SU-DHL-6 (cell line): ENCODE measurements around the gene PRSS50.

Source experiments
- H2AFZ ChIP-seq: fragments of 200-600 bp; sonication (generic); 2 replicates; pipeline ENCODE4 v1.6.1; 2014; ENCODE audit warnings: low read depth, mild to moderate bottlenecking, moderate library complexity, mixed read lengths, antibody characterized with exemption, low read length; ENCODE audit not compliant: severe bottlenecking
- H3F3A ChIP-seq: fragments of 200-600 bp; shearing (Covaris generic); 2 replicates; pipeline ENCODE4 v1.6.0; 2016; ENCODE audit warnings: antibody characterized with exemption, mild to moderate bottlenecking; ENCODE audit not compliant: insufficient read depth
- H3K27ac ChIP-seq: fragments of 200-600 bp; sonication (generic); 2 replicates; pipeline ENCODE4 v1.5.1; 2016; ENCODE audit warnings: low read depth, mild to moderate bottlenecking, low read length, moderate library complexity, mixed read lengths
- H3K27me3 ChIP-seq: fragments of 200-600 bp; sonication (generic), shearing (Covaris generic); 2 replicates; pipeline ENCODE4 v1.6.0; 2014; ENCODE audit warnings: mild to moderate bottlenecking, low read length
- H3K36me3 ChIP-seq: fragments of 200-600 bp; sonication (generic); 2 replicates; pipeline ENCODE4 v1.6.1; 2014; ENCODE audit warnings: mild to moderate bottlenecking, low read length, mixed read lengths
- H3K4me2 ChIP-seq: fragments of 300-600, 200-600 bp; shearing (Covaris generic), sonication (generic); 2 replicates; pipeline ENCODE4 v1.6.0; 2014; ENCODE audit warnings: low read length, low read depth, mild to moderate bottlenecking; ENCODE audit not compliant: poor library complexity, severe bottlenecking
- H3K4me3 ChIP-seq: fragments of 200-600 bp; sonication (generic); 2 replicates; pipeline ENCODE4 v1.5.1; 2014; ENCODE audit warnings: antibody characterized with exemption, low read length, mild to moderate bottlenecking, mixed read lengths; ENCODE audit not compliant: insufficient read depth, poor library complexity, severe bottlenecking
- H3K79me2 ChIP-seq: fragments of 200-600 bp; sonication (generic); 2 replicates; pipeline ENCODE4 v1.6.1; 2014; ENCODE audit warnings: mild to moderate bottlenecking, low read length, moderate library complexity; ENCODE audit not compliant: insufficient read depth
- H3K9ac ChIP-seq: fragments of 200-600 bp; sonication (generic); 2 replicates; pipeline ENCODE4 v1.7.0; 2014; ENCODE audit warnings: mild to moderate bottlenecking, low read length
- H3K9me2 ChIP-seq: fragments of 200-600 bp; sonication (generic); replicated peaks from 2 replicates; pipeline ENCODE4 v1.6.1; 2014; ENCODE audit warnings: low read length; ENCODE audit not compliant: insufficient read depth
- H3K9me3 ChIP-seq: fragments of 200-600 bp; sonication (generic); 2 replicates; pipeline ENCODE4 v1.6.1; 2014; ENCODE audit warnings: low read length, mixed read lengths; ENCODE audit not compliant: insufficient read depth
- H4K20me1 ChIP-seq: fragments of 200-600 bp; sonication (generic); 2 replicates; pipeline ENCODE4 v1.6.1; 2014; ENCODE audit warnings: low read depth, mild to moderate bottlenecking, antibody characterized with exemption, low read length, moderate library complexity, mixed read lengths
- CTCF ChIP-seq: fragments of 200-600 bp; sonication (generic); IDR thresholded peaks from one replicate; pipeline ENCODE4 v1.5.1; 2017; ENCODE audit warnings: antibody characterized with exemption, mild to moderate bottlenecking, low read length, moderate library complexity; ENCODE audit not compliant: insufficient read depth, poor library complexity, severe bottlenecking
- EZH2phosphoT487 ChIP-seq: fragments of 200-600 bp; sonication (generic), shearing (Covaris generic); conservative IDR thresholded peaks from 2 replicates; pipeline ENCODE4 v1.6.1; 2018; ENCODE audit warnings: mild to moderate bottlenecking, antibody characterized with exemption, low read length, moderate library complexity, mixed read lengths

PRSS50 gene

GRCh38 chr3:46663591-46664135 is 54.0 kb downstream of the PRSS50 start:
- no peak overlapping the region for H3K4me2 ChIP-seq
- no peaks in the 10 kb centered on the region for H3K36me3 ChIP-seq

GRCh38 chr3:46662771-46663551 is 54.7 kb downstream of the PRSS50 start:
- Histone ChIP-seq H2AFZ (no peak overlapping the region), H3K4me2 (no peak overlapping the region), H3K27me3 (no peaks in the 10 kb centered on the region), H3K4me3 (no peak overlapping the region), H3F3A (no peaks in the 10 kb centered on the region), H3K9me3 (no peaks in the 10 kb centered on the region), H3K27ac (no peak overlapping the region), H3K79me2 (no peaks in the 10 kb centered on the region), H3K36me3 (no peaks in the 10 kb centered on the region), H4K20me1 (no peaks in the 10 kb centered on the region), H3K9ac (no peak overlapping the region), H3K9me2 (no peaks in the 10 kb centered on the region)
- TF ChIP-seq EZH2phosphoT487 (no peak), CTCF (no peak)

More at GRCh38 chr3:46663591-46664135, 54.0 kb downstream of the PRSS50 start:
- TF ChIP-seq EZH2phosphoT487 (no peak), CTCF (no peak)
- Histone ChIP-seq H3K27ac (no peak overlapping the region), H3K9me3 (no peaks in the 10 kb centered on the region), H2AFZ (no peak overlapping the region), H3F3A (no peaks in the 10 kb centered on the region), H4K20me1 (no peaks in the 10 kb centered on the region), H3K9ac (no peak overlapping the region), H3K4me3 (no peak overlapping the region), H3K27me3 (no peaks in the 10 kb centered on the region), H3K9me2 (no peaks in the 10 kb centered on the region), H3K79me2 (no peaks in the 10 kb centered on the region)
